Ureter (tissue), 1 donor: Measurements from ENCODE around the gene TM9SF2. TPM values are rescaled to one million over a fixed set of nuclear protein-coding genes. Genes with fewer than 3 reads are reported as not detected.
"Not testable (repeated sequence)": the region's sequence is repeated elsewhere in the genome, so short reads cannot be mapped to it uniquely, and the experiment has no call there.

ENCODE experiments used
- DNase-seq: peaks from one replicate; pipeline ENCODE4 v3.0.0-alpha.2; 2020; ENCODE audit warnings: low spot score
- total RNA-seq: library from RNA; stranded (reverse); gene quantifications from one replicate; pipeline ENCODE4 v1.2.4, GENCODE V29; 2023
- donor health status: DM: yes; HTN: yes; CAD: no.

TM9SF2 gene
- total RNA-seq, 1 donor from 2014 or later: 121 TPM

DNA sequence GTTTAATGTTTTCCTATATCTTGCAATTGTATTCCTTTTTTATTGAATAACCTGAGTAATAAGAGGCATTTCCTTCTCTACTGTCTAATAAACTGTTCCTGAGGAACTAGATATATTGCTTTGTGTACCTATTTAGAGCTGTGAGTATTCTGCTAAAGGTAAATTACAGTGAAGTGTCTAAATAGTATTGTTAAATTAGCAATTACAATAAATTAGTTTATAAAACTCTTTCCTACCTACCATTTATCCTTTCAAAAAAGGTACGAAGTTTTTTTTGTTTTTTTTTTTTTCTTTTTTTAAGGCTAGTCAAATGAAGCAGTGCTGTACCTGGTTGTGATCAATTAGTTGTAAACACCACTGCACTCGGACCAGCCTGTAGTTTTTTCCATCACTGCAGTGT is 34.8 kb downstream of the TM9SF2 start:
- no peak for DNase-seq

DNA sequence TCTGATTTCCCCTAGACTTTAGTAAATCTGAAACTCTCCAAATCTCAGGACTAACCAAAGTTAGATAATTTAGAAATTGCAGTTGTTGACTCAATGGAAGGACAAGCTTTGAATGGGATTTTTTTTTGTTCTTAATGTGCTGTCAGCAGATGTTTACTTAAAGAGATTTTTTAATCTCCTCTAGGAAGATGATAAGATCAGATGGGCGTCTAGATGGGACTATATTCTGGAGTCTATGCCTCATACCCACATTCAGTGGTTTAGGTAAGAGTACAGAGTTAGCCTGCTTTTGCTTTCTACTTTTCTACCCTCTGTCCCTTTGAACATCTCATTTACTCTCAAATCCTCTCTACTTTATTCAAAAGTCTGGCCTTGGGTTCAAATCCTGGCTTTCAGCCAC is 39.3 kb downstream of the TM9SF2 start:
- DNase-seq: no peak

- DNase-seq: no peak
Measured at GRCh38 chr13:99542788-99543406, 41.6 kb downstream of the TM9SF2 start.

GRCh38 chr13:99545361-99545760 is 44.1 kb downstream of the TM9SF2 start:
- DNase-seq: no peak

DNA sequence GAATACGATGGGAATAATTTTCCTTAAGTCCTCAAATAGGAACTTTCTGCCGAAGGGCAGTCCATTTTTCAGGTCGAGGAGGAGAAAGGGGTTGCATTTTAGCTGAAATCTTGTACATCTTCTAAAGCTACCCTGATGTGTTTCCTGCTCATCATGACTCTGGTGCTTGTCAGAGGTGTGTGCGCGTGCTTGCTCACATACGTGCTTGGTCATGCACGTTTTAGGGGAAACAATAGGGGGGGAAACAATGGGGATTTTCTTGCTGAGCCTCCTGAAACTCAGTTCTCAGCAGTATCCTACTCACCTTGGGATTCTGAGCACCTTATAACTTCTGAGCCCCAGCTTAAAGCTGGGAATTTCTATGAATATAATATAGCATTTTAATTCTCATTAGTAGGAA is 44.7 kb downstream of the TM9SF2 start:
- DNase-seq: no peak

DNA sequence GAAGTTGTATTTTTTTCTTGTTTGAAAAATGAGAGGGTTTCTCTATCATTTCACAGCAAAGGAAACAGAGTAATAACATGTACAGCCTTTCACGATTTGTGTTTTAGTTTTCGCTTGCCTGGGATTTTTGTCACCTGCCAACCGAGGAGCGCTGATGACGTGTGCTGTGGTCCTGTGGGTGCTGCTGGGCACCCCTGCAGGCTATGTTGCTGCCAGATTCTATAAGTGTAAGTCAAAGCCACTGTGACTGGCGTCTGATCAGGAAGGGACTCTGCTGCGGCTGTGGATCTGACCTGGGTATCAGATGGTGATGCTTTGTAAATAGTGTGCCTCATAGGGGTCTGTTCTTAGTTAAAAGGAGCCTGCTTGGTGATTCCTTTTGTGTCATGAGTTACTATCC is 45.6 kb downstream of the TM9SF2 start:
- no peak for DNase-seq

DNA sequence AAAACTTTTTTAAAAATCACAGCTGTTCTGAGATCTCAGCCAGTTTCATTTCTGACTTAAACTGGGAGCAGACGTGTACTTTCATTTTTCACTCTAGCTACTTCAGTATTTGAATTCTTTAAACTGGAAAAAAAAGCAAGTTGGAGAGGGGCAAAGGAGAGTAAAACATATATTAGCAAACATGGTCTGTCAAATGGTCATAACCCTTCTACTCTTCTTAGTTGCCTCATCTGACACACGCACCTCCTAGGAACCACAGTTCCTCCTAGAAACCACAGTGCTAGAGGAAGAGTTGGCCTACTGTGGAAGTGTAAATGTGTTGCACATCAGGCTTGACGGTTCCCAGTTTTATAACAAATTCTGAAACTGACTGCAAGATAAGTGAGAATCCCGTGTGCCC is 47.2 kb downstream of the TM9SF2 start:
- DNase-seq: no peak

DNA sequence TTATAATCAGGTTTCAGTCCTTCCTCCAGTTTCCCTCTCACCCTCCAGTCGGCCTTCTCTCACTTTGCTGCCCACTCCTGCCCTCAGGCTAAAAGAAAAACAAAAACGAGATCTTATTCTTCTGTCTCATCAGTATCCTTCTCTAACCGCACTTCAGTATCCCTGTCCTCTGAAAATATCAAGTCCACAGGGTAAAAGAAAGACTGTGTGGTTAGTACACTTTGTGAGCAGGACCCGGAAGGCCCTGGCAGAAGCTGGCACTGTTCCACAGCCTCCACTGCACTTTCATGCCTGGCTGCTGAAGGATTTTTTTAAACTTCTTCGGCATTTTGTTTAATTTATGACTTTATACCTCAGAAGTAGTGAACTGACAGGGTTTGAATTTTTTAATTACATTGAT is 51.8 kb downstream of the TM9SF2 start:
- no peak for DNase-seq

- no peak for DNase-seq
Measured at GRCh38 chr13:99555149-99555548, 53.9 kb downstream of the TM9SF2 start.

DNA sequence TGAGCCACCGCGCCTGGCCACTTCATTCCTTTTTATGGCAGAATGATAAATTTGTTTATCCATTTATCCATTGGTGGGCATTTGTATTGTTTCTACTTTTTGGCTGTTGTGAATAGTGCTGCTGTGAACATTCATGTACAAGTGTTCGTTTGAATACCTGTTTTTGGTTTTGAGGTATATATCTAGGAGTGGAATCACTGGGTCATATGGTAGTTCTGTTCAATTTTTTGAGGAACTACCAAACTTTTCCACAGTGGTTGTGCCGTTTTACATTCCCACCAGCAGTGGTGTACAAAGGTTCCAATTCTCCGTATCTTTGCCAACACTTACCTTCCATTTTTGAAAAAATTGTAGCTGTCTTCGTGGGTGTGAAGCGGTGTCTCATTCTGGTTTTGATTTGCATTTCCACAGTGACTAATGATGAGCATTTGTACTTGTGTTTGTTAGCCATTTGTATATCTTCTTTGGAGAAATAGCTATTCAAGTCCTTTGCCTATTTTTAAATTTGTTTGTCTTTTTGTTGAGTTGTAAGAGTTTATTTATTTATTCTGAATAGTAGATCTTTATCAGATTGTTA is 55.7 kb downstream of the TM9SF2 start:
- DNase-seq: no peak

DNA sequence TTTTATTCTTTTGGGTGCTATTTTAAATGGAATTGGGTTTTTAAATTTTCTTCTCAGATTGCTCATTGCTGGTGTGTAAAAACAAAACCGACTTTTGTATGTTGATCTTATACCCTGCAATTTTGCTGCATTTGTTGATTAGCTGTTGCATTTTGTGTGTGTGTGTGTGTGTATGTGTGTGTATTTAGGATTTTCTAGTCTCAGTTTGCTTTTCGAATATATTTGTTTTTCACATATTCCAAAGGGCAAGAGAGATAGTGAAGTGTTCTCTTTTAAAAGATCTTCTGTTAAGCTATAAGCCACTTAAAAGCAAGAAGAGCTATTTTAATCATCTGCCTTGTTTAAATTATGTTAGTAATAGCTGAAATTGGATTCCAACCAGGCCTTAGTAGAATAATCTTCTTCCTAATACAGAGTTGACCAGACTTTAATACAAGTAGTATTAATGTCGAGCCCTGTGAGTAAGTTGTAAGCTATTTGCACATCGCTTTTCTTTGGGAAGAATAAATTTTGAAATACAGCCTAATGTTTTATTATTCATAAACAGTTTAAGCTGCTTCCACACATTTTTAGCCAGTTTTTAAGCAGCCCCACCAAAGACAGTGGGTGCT is 57.4 kb downstream of the TM9SF2 start:
- DNase-seq: no peak

DNA sequence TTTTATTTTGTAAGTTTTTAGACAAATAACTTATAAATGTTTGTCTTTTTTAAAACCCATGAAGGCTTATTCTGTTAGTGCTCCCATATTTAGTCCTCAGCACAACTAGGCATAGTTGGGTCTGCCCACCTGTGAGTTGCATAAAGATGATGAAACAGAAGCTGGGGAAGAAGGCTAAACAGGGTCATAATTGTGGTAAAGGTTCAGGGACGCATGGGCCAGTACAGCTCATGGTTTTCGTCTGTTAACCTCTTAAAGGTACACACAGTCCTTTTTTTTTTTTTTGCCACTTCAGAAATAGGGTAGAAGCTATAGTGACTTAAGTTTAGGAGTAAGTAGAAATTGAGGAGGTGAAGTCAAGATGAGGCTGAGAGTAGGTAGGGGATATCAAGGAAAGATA is 58.3 kb downstream of the TM9SF2 start:
- DNase-seq: no peak

GRCh38 chr13:99563404-99563803 is 62.1 kb downstream of the TM9SF2 start:
- no peak for DNase-seq

DNA sequence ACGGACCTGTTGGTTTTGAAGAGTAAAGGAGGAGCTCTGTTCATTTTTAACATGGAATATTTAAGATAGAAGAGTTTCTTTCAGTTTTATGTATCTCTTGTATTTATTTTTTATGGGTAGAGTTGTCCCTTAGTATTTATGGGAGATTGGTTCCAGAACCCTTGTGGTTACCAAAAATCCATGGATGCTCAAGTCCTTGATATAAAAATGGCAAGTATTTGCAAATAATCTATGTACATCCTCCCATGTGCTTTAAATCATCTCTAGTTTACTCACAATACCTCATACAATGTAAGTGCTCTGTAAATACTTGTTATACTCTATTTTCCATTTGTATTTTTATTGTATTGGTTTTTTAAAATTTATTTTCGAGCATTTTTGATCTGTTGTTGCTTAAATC is 63.1 kb downstream of the TM9SF2 start:
- DNase-seq: no peak

DNA sequence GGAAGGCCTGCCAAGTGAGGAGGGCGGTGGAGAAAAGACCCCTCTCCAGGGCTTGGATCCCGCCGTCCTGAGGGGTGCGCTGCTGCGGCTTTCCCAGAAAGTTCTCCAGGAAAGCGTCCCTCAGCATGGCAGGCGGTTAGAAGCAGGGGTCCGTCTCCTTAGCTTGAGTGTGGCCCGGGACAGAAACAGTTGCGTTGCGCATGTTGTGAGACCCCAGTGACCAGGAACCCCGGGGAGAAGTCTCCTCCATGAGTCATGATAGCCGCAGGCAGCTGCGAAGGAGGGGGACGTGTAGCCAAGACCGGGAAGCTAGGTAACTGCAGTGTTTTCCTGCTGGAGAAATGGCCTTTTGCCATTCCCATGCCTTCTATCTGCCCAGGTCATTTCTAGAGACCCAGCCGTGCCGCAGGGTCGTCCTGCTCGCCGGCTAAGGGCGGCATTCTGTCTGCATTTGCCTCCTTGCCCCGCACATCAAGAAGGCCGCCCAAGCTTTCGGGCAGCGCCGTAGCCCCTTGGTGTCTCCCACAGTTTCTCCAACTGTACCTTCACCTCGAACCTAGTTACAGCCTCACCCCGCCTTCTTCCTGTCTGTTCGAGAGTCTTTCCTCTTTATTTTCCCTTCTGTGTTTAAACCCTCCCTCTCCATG is 64.3 kb downstream of the TM9SF2 start:
- DNase-seq: no peak

DNA sequence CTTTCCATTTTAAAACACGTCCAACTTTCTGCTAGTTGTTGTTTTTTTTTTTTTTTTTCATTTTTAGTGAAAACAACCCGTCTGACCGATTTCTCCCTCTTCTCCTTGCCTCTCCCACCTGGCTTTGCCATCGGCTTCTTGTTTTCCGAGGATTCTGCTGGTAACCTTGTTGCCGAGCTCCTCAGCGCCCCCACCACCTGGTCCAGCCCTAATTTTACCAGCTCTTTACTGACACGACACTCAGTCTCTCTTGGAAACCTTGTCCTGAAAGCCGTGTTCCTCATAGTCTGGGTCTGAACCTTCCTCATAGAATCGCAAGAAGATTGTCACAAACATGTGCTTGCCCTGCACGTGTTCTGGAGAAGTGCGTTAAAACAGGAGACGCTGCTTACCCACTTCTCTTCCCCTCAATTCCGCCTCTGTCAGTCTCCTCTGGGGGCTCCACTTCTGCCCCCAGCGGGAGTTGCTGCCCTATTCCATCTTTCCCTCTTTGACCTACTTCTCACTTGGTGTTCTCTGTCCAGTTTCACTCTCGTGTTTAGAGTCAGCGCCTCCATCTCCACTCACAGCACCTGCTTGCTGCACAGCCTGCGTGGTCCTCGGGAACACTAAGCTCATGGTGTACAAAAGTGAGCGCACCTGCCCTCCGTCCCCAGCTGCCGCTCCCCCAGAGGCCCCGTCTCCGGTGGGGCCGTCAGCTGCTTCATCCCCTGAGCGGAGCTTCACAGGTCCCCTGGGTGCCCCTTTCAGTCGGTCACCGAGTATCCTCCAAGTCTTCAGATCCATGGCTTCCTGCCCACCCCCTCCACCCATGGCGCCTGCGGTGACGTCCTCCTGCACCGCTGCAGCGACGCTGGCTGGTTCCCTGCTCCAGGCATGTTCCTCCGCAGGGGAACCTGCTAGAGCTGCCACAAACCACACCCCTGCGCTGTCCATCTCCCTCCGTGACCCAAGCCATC is 65.1 kb downstream of the TM9SF2 start:
- no peak for DNase-seq

- not testable (repeated sequence) for DNase-seq
Measured at GRCh38 chr13:99568901-99569300, 67.6 kb downstream of the TM9SF2 start.

GRCh38 chr13:99572131-99572530 is 70.9 kb downstream of the TM9SF2 start:
- no peak for DNase-seq

GRCh38 chr13:99572921-99573320 is 71.6 kb downstream of the TM9SF2 start:
- no peak for DNase-seq

DNA sequence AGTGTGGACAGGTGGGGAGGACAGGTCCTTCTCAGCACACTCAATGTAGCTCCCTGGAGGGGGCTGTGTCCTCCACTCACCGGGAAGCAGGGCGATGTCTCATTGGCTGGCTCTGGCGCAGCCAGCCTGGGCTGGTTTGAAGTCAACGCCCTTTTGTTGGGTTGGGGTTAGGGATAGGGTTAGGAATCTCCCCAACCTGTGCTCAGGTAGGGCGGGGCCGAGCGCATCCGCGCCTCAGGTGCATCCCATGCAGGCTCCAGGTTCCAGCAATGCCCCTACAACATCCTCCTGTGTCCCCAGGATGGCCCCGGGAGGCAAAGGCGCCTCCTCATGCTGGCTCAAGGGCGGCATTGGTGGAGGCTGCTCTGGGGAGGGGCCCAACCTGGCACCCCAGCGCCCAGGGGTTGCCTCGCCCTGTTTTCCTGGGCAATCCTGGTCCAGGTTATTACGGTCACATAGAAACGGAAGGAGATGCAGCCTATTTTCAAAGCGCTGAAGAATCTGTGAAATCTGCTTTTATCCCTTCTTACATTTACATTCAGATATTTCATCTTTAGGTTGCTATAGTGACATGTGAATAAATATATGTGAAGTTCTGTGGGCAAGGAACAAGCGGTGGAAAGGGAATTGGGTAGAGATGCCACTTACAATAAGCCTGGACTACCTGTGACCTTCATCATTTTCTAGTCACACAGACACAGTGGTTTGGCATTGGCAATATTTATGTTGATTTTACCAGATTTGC is 74.3 kb downstream of the TM9SF2 start:
- DNase-seq: no peak
